HG03457 (cell line): Measurements from ENCODE around the gene KLHL13.
"Not testable (repeated sequence)": the region's sequence is repeated elsewhere in the genome, so short reads cannot be mapped to it uniquely, and the experiment has no call there.

Experiments
- ATAC-seq: cut with Tn5 transposase; IDR thresholded peaks from one replicate; pipeline ENCODE4 v1.9.1; 2021; ENCODE audit warnings: moderate number of reproducible peaks; ENCODE audit not compliant: unreplicated experiment

The KLHL13 gene

GRCh38 chrX:117996408-117996807 lies 120.2 kb downstream of the KLHL13 start:
- ATAC-seq, result no peak

DNA sequence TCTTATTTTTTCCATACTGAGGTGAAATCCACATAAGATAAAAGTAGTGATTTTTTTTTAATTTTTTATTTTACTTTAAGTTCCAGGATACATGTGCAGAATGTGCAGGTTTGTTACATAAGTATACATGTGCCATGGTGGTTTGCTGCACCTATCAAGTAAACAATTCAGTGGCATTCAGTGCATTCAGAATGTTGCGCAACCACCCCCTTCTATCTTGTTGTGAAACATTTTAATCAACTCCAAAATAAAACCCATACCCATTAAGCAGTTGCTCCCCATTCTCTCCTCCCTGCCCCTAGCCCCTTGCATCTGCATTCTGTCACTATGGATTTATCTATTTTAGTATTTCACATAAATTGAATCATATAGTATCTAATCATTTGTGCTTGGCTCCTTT lies 121.2 kb downstream of the KLHL13 start:
- ATAC-seq, result no peak

GRCh38 chrX:117992192-117992723 lies 124.4 kb downstream of the KLHL13 start:
- ATAC-seq, result no peak

GRCh38 chrX:117990438-117990837 lies 126.2 kb downstream of the KLHL13 start:
- ATAC-seq, result no peak

- no peak for ATAC-seq
These were observed 127.1 kb downstream of the KLHL13 start for GRCh38 chrX:117989512-117989911.

DNA sequence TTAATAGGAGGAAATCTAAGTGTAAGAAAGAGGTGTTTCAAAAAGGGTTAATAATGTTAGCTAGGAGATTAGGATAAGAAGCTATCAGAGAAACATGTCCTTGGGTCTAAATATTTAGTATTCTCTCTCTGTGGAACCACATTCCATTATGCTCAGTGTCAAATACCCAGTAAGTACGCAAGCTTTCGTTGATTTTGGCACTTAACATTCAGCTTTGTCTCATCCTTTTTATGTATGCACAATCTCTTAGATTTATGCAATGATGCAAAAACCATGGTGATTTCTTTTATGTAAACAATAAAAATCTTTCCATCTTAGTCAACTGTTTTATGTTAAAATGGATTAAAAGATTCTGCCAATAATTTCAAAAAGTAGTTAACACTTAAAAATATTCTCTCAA lies 129.2 kb downstream of the KLHL13 start:
- ATAC-seq, result no peak

DNA sequence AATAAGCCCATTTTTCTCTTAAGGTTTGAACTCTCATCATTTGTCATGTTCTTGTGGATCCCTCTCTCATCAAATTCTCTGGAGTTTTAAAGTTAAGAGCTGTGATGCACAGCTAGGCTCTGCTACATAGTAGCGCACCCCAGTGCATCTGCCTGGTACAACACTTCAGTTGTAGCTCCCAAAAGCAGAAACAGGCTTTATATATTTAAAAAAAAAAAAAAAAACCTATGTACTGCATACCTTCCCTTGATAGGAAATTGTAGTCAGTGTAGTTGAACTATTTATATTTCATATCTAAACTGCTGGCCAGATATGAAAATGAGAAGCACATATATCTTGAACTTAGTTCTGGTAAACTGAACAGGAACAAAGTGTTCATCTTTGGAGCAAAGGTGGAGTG lies 131.4 kb downstream of the KLHL13 start:
- ATAC-seq, result no peak

GRCh38 chrX:117982694-117983392 lies 133.8 kb downstream of the KLHL13 start:
- no peak for ATAC-seq

DNA sequence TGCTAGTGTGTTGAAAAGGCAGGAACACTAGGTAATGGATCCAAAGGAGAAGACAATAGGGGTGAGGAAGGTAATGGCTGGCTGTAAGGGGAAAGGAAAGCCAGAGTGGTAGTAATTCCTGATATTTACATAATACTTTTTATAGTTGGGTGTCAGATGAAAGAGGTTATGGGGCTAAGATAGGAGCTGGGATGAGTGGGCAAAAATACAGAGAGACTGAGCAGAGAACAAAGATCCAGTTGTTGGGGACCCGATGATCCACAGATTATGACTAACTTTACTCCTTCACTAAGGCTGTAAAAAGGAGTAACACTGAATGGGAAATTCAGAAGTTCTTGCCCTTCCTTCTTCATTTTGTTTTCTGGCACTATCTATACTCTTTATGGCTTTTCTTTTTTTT lies 138.2 kb downstream of the KLHL13 start:
- ATAC-seq, result no peak

- ATAC-seq, result no peak
These were observed 139.1 kb downstream of the KLHL13 start for GRCh38 chrX:117977526-117977925.

- no peak for ATAC-seq
These were observed 143.4 kb downstream of the KLHL13 start for GRCh38 chrX:117973110-117973807.

DNA sequence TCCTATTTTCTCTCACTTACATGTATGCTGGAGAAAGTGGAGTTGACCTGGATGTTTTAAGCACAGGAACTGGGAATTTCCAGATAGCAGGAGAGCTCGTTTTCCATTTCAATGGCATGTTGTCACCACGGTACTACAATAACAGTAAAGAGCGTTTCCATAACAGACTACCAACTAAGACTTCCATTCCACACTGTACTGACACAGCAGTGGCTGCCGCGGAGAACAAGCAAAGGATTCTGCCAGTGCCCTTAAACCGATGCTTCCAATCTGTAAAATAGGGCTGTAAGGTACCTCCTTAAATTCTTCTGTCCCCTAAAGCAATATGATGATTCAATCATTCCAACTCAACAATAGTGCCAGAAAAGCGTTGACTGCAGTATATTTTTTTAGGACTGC lies 143.9 kb downstream of the KLHL13 start:
- no peak for ATAC-seq

DNA sequence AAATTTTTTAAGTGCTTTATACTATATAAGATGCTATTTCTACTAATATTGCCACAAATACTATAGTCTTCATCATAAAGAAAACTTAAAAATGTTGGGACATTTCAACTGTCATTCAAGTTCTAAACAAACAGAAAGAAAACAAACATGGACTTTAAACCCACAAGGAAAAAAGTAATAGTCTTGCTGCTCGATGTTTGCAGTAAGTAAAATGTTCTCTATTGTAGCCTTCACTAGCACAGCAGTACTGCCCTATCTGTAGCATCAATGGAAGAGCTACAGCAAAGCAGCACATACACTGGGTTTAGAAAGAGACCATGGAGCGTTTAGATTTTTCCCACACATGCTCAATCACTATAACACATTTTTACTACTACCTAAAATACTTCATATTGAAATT lies 146.8 kb downstream of the KLHL13 start:
- no peak for ATAC-seq

DNA sequence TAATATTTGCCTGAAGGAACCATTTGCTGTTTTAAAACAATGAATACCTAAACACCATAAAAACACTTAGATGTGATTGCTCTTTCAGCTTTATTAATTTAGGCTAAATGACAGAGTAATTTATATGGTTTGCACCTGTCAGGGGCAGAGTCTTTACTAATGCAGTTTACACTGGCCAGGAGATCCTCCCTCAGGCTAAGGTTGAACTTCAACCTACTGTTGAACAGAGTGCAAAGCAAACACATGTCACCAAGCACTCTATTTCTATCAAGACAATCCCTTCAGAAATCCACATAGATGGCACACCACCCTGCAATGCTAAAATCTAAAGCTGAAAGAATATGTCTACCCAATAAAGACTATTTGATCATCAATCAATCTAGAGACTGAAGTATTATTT lies 147.3 kb downstream of the KLHL13 start:
- ATAC-seq, result no peak

DNA sequence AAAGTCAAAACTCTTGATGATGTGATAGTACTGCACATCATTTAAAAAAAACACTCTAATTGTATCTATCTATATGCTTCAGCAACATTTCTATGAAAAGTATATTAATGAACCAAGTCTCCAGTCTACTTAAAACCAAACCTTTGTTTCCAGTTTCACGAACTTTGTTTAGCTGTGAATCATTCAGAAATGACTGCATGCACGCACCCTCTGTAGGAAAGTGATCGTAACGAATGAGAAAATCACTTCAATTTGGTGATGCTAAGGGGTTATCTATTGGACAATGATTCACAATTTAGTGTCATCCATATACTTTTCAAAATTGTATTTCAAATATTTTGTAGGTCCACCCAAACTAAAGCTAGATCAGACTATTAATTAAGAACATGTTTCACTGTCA lies 157.6 kb downstream of the KLHL13 start:
- no peak for ATAC-seq

- ATAC-seq, result no peak
These were observed 159.5 kb downstream of the KLHL13 start for GRCh38 chrX:117957128-117957527.

DNA sequence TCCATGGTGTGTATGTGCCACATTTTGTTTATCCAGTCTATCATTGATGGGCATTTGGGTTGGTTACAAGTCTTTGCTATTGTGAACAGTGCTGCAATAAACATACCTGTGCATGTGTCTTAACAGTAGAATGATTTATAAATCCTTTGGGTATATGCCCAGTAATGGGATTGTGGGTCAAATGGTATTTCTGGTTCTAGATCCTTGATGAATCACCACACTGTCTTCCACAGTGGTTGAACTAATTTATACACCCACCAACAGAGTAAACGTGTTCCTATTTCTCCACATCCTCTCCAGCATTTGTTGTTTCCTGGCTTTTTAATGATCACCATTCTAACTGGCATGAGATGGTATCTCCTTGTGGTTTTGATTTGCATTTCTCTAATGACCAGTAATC lies 177.3 kb downstream of the KLHL13 start:
- not testable (repeated sequence) for ATAC-seq

DNA sequence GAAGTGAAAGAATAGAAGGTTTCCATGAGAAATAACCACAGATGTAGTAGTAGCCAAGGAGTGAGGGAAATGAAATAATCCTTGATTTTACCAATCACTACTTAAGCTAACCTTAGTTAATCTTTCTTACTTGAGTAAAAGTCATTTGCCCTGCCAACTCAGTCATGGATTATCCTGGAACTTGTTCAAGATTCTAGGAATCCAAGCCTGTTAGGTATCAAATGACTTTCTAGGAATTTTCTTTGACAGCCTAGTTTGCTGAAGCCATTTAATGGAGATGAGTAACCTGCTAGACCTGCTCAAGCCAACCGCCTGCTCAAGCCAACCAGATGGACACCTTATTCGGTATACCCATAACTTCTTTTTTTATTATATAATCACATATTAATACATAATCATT lies 180.5 kb downstream of the KLHL13 start:
- ATAC-seq, result no peak

DNA sequence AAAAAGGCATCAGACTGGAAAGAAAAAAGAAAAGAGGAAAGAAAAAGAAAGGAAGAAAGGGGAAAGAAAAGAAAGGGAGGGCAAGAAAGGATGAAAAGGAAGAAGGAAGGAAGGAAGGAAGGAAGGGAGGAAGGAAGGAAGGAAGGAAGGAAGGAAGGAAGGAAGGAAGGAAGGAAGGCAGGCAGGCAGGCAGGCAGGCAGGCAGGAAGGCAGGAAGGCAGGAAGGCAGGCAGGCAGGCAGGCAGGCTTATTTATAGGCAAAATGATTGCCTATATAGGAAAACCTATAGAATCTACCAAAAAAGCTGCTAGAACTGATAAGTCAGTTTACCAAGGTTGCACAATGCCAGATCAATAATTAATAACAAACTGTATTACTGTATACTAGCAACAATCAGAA lies 186.5 kb downstream of the KLHL13 start:
- not testable (repeated sequence) for ATAC-seq

- ATAC-seq, result no peak
These were observed 196.9 kb downstream of the KLHL13 start for GRCh38 chrX:117919755-117920154.

DNA sequence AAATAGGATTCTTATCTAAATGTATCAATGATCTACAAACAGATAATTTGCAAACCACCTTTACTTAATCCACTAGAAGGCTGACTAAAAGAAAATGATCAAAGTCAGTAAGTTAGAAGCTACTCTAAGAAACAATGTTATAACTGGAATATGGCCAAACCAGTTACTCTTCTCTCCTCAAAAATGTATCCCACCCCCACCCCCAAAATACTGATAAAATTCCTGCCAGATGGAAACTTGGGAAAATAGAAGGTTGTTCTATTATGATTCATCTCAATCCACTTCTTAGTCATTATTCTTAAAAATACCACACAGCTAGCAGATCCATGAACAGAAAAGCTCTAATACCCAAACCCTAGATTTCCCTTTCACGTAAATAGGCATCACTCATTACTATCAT lies 206.4 kb downstream of the KLHL13 start:
- no peak for ATAC-seq

DNA sequence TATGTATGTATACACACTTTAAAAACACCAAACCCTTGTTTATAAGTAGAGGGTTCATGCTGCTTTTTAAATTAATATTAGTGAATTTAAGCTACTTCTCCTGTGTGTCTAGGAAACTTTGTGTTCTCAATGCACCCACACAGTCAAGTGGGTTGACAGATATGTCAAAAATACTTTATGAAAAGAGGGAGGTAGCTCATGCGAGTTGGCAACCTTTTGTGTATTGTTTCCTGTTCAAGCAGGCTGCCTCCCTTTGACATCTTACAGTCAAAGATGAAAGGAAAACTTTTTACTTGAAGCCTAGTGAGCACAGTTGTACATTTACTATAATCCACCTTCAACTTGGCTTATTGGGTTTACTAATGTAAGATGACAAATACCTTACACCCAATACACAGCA lies 218.4 kb downstream of the KLHL13 start:
- no peak for ATAC-seq
